Activated T-cell treated with anti-CD3 and anti-CD28 coated beads for 1 hour (primary cell): Measurements from ENCODE around the gene AKAP6.

Source experiments
- DNase-seq: peaks from one replicate; pipeline ENCODE4 v3.0.0-alpha.2; 2020; ENCODE audit warnings: low read depth

AKAP6 gene

GRCh38 chr14:32412103-32412502, 83.0 kb downstream of the AKAP6 start:
- DNase-seq, result no peak

- DNase-seq, result no peak
Measured at GRCh38 chr14:32412532-32412931, 83.4 kb downstream of the AKAP6 start.

- DNase-seq, result no peak
Measured at GRCh38 chr14:32413967-32414640, 85.0 kb downstream of the AKAP6 start.

- DNase-seq, result no peak
Measured at GRCh38 chr14:32414808-32415255, 85.7 kb downstream of the AKAP6 start.

- no peak for DNase-seq
Measured at GRCh38 chr14:32417956-32418552, 89.0 kb downstream of the AKAP6 start.

GRCh38 chr14:32419429-32419828, 90.3 kb downstream of the AKAP6 start:
- no peak for DNase-seq

GRCh38 chr14:32421781-32422180, 92.7 kb downstream of the AKAP6 start:
- DNase-seq, result no peak

GRCh38 chr14:32422440-32422839, 93.3 kb downstream of the AKAP6 start:
- no peak for DNase-seq

GRCh38 chr14:32426028-32426427, 96.9 kb downstream of the AKAP6 start:
- no peak for DNase-seq

- DNase-seq, result no peak
Measured at GRCh38 chr14:32426586-32427388, 97.7 kb downstream of the AKAP6 start.

- DNase-seq, result no peak
Measured at GRCh38 chr14:32427726-32428528, 98.8 kb downstream of the AKAP6 start.

GRCh38 chr14:32428875-32429274, 99.8 kb downstream of the AKAP6 start:
- DNase-seq, result no peak

- DNase-seq, result no peak
Measured at GRCh38 chr14:32430326-32430725, 101.2 kb downstream of the AKAP6 start.

GRCh38 chr14:32432813-32433538, 103.9 kb downstream of the AKAP6 start:
- DNase-seq, result no peak

GRCh38 chr14:32434180-32434579, 105.1 kb downstream of the AKAP6 start:
- no peak for DNase-seq

- no peak for DNase-seq
Measured at GRCh38 chr14:32434880-32435279, 105.8 kb downstream of the AKAP6 start.

- DNase-seq, result no peak
Measured at GRCh38 chr14:32435411-32435810, 106.3 kb downstream of the AKAP6 start.

GRCh38 chr14:32436993-32437392, 107.9 kb downstream of the AKAP6 start:
- no peak for DNase-seq

GRCh38 chr14:32438517-32438916, 109.4 kb downstream of the AKAP6 start:
- DNase-seq, result no peak

- DNase-seq, result no peak
Measured at GRCh38 chr14:32443890-32444661, 115.0 kb downstream of the AKAP6 start.

GRCh38 chr14:32447371-32447770, 118.3 kb downstream of the AKAP6 start:
- DNase-seq, result no peak
